Uterus (tissue), 2 donors: ENCODE measurements around the gene TMEM178B.

Experiments used
- POLR2A ChIP-seq, 2 donors: fragments of 450-650 bp; IDR thresholded peaks; one replicate each; pipeline ENCODE4 v1.6.1; 2016; ENCODE audit warnings: antibody characterized with exemption in 2 of 2, mild to moderate bottlenecking in 1 of 2, moderate library complexity in 1 of 2
- TF ChIP-seq, protein P1 (sequence below), 4 experiments: fragments of 200-600 bp in 2 of 4; fragments of 450-650 bp in 2 of 4; sonication (generic) in 2 of 4; IDR thresholded peaks; one replicate each; pipeline ENCODE4 v1.5.1; 2016 to 2019; ENCODE audit warnings: antibody characterized with exemption in 4 of 4, mild to moderate bottlenecking in 2 of 4, moderate library complexity in 1 of 4

DNA sequence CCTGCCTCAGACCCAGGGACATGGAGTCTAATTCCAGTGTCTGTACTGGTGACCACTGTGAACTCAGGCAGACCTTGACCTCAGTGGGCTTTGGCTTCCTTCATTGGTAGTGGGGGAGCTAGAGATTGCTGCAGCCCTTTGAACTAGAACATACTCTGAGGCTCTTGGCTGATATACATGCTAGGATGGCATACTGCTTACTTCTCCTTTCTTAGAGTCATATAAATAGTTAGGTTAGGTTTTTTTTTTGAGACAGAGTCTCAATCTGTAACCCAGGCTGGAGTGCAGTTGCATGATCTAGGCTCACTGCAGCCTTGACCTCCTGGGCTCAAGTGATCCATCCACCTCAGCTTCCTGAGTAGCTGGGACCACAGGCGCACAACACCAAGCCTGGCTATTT, 49.7 kb downstream of the TMEM178B start:
- TF ChIP-seq, protein P1, sequence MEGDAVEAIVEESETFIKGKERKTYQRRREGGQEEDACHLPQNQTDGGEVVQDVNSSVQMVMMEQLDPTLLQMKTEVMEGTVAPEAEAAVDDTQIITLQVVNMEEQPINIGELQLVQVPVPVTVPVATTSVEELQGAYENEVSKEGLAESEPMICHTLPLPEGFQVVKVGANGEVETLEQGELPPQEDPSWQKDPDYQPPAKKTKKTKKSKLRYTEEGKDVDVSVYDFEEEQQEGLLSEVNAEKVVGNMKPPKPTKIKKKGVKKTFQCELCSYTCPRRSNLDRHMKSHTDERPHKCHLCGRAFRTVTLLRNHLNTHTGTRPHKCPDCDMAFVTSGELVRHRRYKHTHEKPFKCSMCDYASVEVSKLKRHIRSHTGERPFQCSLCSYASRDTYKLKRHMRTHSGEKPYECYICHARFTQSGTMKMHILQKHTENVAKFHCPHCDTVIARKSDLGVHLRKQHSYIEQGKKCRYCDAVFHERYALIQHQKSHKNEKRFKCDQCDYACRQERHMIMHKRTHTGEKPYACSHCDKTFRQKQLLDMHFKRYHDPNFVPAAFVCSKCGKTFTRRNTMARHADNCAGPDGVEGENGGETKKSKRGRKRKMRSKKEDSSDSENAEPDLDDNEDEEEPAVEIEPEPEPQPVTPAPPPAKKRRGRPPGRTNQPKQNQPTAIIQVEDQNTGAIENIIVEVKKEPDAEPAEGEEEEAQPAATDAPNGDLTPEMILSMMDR (IDR thresholded peaks at IDR 0.05) = no peak
- no peak for TF ChIP-seq POLR2A (IDR thresholded peaks at IDR 0.05)
